ENCODE measurements around the gene ADD3. TPM values are rescaled to one million over a fixed set of nuclear protein-coding genes. Genes with fewer than 3 reads are reported as not detected.

Gene ADD3
- total RNA-seq, 1 donor from 2014 or later: 43.8 TPM

DNA sequence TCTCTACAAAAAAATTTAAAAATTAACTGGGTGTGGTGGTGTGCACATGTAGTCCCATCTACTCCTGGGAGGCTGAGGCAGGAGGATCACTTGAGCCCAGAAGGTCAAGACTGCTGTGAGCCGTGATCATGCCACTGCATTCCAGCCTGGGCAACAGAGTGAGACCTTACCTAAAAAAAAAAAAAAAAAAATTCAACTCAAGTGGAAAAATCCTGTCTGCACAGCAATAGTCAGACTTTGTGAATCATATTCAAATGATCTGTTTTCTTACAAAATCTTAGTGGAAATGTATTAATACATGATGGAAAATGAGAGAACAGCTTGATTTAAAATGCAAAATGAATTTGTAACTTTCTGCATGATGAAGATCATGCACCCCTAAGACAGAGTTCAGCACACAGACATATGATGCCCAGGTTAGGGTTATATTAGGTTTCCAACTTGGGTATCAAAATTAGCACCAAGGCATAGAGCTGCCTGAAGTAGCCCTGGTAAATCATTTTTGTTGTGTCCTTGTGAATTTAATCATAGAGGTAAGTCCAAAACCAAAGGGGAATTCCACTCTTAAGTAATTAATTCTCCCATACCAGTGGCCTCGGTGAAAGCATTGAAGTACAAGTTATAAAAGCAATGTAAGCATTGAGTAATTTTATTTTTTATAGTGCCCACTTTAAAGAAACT, 93.8 kb downstream of the ADD3 start:
- no peak for TF ChIP-seq CTCF (conservative IDR thresholded peaks at IDR 0.05; ENCODE audit: low read depth, low read length)
- DNase-seq (ENCODE audit: low read depth): peak; percentile 36

GRCh38 chr10:110103921-110104461, 96.2 kb downstream of the ADD3 start:
- TF ChIP-seq CTCF (conservative IDR thresholded peaks at IDR 0.05; ENCODE audit: low read depth, low read length): peak; percentile 12
- H3K4me3 ChIP-seq (ENCODE audit: low read depth, low read length): no peak overlapping the region
- DNase-seq (ENCODE audit: low read depth): no peak

More for the DNA sequence above, 93.8 kb downstream of the ADD3 start:
- H3K4me3 ChIP-seq (ENCODE audit: low read depth, low read length): no peak overlapping the region

DNA sequence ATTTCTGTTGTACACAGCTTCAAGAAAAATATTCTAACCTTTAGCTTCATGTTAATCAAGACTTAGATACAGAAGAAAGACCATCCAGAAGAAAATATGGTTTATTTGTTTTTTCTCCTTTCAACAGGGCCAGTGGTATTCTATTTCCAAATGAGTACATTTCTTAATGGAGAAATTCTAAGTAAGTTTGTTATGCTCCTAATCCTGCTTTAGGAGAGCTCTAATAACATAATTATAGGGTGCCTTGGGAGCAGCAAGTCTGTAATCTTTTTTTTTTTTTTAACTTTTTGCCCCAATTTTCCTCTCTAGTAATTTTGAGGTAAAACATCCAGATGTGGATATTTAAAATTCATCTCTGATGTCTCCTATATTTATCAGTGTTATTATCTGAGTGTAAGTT, 98.1 kb downstream of the ADD3 start:
- TF ChIP-seq CTCF (conservative IDR thresholded peaks at IDR 0.05; ENCODE audit: low read depth, low read length): no peak
- DNase-seq (ENCODE audit: low read depth): no peak
- no peak overlapping the region for H3K4me3 ChIP-seq (ENCODE audit: low read depth, low read length)

GRCh38 chr10:110107430-110107829, 99.6 kb downstream of the ADD3 start:
- DNase-seq (ENCODE audit: low read depth): no peak
- no peak for TF ChIP-seq CTCF (conservative IDR thresholded peaks at IDR 0.05; ENCODE audit: low read depth, low read length)
- H3K4me3 ChIP-seq (ENCODE audit: low read depth, low read length): no peak overlapping the region

- DNase-seq (ENCODE audit: low read depth): no peak
- no peak for TF ChIP-seq CTCF (conservative IDR thresholded peaks at IDR 0.05; ENCODE audit: low read depth, low read length)
Observed at GRCh38 chr10:110107887-110108286, 100.1 kb downstream of the ADD3 start.

GRCh38 chr10:110109511-110109910, 101.7 kb downstream of the ADD3 start:
- no peak for TF ChIP-seq CTCF (conservative IDR thresholded peaks at IDR 0.05; ENCODE audit: low read depth, low read length)
- DNase-seq (ENCODE audit: low read depth): no peak
- no peak overlapping the region for H3K4me3 ChIP-seq (ENCODE audit: low read depth, low read length)

More at GRCh38 chr10:110107887-110108286, 100.1 kb downstream of the ADD3 start:
- no peak overlapping the region for H3K4me3 ChIP-seq (ENCODE audit: low read depth, low read length)

GRCh38 chr10:110110338-110110737, 102.6 kb downstream of the ADD3 start:
- TF ChIP-seq CTCF (conservative IDR thresholded peaks at IDR 0.05; ENCODE audit: low read depth, low read length): no peak
- peak; percentile 27 for DNase-seq (ENCODE audit: low read depth)
- no peak overlapping the region for H3K4me3 ChIP-seq (ENCODE audit: low read depth, low read length)

All from epithelial cell of proximal tubule (primary cell).